HG02798 (cell line): ENCODE data around the gene MFGE8.
A peak's percentile ranks its signal among the peaks of the same experiment; 100 is the strongest.

ENCODE experiments used
- ATAC-seq: cut with Tn5 transposase; IDR thresholded peaks from one replicate; pipeline ENCODE4 v1.9.1; 2021; ENCODE audit warnings: mild to moderate bottlenecking; ENCODE audit not compliant: unreplicated experiment, poor library complexity

Gene MFGE8

DNA sequence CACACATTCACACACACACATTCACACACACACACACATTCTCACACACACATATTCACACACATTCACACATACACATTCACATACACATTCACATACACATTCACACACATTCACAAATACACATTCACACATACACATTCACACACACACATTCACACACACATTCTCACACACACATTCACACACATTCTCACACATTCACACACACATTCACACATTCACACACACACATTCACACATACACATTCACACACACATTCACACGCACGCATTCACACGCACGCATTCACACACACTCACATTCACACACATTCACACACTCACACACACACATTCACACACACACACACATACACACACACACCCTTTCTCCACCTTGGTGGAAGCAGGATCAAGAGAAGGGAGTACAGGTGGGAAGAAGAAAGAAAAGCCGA, 12.2 kb downstream of the MFGE8 start:
- no peak for ATAC-seq

DNA sequence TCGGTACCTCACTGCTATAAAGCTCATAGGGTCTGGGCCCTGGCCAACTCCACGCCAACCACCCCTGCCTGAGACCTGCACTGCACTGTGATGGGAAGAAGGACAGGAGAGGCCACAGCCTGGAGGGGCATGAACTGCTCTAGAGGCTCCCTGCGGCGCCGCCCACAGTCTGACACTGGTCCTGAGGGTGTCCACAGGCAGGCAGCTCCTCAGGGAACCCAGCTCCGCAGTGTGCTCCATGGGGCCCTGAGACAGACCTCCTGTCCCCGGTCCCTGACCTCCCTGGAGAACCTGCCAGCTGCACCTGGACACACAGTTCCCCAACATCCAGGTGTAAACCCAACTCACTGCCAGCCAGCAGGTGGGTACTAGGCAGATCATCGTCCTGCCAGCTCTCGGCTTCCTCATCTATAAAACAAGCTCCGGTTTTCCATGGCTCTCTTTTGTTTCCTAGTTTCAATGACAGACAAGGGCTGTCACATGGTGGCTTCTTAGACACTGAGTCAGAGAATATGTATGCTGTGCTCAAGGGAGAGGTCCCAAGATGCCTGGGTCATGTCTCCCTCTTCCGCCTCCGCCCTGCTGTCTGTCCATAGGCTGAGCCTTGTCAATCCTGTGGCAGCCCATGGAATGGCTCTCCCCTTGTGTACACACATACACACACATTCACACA, 12.7 kb downstream of the MFGE8 start:
- no peak for ATAC-seq

DNA sequence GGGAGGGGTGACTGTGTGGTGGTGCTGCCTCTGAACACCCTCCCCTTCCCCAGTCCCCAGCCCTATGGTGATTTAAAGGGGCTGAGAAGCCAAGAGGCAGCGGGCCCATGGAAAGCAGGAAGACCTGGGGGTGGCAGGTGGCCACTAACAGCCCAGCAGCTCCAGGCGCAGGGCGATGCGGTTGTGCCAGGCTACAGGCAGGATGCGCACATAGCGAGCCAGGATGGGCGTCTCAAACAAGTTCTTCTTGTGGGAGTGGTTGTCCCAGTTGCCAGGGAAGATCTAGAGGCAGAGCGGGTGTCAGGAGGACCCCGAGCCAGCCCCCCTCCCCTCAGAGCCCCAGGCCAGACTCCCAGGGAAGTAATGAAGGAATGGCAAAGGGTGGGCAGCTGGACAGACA, 13.9 kb downstream of the MFGE8 start:
- ATAC-seq: no peak

DNA sequence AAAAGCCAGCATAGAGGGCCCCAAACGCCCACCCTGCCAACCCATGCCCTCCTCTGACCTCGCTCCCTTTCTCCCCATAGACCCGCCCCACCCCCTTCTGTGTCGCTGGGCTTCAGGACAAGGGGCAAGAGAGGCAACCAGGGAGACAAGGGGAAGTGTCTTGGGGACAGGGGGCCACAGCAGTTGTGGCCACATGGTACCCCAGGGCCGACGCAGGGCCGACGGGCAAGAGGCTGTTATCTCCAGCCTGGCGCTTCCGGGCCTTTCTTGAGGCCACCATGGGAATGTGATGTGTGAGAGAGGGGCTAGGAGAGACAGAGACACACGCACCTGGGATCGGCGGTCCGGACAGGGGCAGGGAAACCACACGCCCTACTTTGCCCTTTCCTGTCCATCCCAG, 14.4 kb downstream of the MFGE8 start:
- ATAC-seq: no peak

DNA sequence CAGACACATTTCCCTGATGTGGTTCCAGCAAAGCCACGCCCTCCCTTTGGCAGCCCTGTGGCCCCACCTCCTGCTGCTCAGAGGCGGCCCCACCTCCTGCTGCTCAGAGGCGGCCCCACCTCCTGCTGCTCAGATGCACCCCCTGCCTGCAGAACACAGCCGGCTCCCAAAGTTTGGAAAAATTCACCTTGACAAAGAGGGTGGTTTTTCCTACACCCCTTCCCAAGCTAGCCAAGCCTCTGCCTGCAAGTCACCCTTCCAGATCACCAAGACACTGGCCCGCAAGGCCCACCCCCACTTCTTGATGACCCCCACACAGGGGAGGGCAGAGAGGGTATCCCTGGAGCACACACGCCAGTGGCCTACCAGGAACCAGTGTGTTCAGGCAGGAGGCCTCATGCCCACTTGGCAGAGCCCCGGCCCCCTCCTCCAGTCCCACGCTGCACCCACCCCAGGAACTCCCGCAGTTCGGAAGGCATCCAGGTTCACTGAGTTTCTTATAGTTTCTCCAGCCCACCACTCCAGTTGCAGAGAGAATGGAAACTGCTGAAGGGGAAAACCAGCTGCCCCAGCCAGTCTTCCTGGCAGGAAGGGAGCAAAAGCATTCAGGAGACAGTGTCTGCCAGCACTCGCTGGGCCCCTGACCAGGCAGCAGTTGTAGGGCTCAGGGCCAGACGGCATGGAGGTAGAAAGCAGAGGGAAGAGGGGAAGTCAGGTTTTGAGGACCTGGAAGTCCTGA, 15.6 kb downstream of the MFGE8 start:
- no peak for ATAC-seq

DNA sequence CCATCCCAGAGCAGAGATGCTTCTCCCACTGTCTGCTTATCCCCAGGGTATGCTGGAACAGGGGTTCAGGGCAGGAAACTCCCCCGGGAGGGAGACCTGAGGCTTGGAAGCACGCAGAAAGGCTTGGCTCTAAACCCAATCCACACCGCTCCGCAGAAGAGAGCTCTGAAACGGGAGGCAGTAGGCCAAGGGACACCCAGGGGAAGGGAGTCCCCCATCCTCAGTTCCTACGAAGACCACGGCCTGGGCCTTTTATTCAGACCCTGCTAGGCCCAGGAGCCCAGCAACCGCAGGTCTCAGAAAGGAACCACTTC, 16.1 kb downstream of the MFGE8 start:
- no peak for ATAC-seq

DNA sequence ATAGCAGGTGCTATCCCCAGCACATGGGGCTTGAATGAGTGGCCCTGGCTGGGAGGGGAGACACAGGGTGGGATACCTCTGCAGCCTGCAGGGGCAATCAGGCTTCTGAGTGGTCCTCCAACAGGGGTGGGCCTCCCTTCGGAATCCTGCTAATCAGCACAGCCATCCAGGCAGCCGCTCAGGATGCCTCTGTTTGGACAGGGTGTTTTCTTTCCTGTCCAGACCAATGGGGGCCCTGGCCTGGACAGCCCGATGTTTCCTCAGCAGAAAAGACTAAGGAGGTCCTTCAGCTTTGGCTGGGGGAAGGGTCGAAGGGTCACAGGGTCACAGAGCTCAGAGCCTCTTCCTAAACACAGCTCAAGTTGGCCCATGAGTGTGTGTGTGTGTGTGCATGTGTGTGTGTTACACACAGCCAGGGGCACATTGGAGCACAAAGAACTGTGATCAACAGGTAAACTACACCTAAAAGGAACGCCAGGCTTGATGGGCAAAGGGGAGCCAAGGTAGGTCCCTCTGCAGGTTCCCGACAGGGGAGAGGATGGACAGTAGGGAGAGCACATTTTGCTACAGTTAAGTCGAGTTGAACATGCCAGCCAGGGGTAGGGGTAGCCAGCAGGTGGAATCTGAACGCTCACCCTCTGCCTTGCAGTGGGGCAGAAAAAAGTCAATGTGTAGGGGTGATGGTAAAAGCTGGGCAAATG, 16.7 kb downstream of the MFGE8 start:
- no peak for ATAC-seq

DNA sequence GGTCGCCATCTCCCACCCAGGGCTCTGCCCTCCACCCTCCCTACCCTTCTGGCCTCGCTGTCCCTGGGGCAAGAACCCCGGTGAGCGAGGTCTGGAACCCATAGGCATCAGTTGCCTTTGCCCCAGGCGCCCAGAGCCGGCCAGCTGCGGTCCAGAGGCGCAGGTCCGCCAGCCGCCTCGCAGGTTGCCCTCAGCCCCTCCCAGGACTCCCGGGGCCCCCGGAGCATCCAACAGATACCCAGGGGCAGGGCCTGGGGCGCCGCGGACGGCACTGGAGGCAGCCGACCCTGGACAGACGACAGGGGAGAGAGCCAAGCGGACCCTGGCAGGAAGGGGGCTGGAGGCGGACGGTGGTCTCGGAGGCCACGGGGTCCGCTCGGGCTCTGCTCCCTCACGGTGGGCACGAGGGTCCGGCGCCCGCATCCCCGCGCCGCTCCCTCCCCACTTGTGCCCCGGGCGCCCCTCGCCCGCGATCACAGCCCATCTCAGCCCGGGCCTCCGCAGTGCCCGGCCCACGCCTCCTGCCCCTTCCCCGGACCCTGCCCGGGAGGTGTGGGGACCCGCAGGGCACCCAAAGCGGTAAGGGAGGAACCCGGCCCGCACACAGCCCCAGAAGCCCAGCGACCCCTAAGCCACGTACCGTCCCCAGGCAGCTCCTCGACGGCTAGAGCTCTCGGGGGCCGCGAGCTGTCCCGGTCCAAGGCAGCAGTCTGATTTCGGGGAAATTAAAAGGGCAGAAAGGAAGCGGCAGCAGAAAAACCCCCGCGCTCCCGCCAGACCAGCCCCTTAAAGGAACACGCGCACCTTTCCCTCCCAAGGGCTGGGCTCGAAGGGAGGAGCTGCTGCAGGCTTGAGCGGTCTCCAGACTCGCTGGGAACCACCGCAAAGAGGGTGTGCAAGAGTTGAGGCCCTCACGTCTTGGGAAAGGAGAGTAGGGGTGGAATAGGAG, 18.1 kb downstream of the MFGE8 start, which contains the start of gene HAPLN3:
Gene HAPLN3, minus strand, starts transcription at position 726 of the 949 bp plus-strand sequence. CDS start 8,246 bp downstream, outside the sequence.
- ATAC-seq: peak; percentile 56

DNA sequence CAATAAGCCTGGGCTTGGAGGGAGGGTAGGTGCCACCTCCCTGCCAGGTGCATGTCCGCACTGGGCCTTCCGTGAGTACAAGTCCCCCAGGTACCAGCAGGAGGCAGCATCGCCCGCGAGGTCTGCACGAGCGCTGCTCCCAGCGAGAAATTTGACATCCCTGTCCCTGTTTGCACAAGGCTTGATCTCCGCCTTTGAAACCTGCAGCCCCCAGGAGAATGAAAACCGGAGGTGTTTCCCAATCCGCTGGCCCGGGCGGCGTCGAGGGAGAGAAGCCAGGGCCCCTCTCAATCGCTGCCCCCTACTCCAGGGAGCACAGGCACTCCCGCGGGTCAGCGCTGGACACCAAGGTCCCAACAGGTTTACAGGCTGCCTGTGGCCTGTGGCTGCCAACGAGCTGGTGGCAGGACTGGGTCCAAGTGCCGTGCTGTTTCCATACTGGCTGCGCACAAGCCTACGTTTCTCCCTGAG, 18.8 kb downstream of the MFGE8 start:
- ATAC-seq: peak; percentile 48

DNA sequence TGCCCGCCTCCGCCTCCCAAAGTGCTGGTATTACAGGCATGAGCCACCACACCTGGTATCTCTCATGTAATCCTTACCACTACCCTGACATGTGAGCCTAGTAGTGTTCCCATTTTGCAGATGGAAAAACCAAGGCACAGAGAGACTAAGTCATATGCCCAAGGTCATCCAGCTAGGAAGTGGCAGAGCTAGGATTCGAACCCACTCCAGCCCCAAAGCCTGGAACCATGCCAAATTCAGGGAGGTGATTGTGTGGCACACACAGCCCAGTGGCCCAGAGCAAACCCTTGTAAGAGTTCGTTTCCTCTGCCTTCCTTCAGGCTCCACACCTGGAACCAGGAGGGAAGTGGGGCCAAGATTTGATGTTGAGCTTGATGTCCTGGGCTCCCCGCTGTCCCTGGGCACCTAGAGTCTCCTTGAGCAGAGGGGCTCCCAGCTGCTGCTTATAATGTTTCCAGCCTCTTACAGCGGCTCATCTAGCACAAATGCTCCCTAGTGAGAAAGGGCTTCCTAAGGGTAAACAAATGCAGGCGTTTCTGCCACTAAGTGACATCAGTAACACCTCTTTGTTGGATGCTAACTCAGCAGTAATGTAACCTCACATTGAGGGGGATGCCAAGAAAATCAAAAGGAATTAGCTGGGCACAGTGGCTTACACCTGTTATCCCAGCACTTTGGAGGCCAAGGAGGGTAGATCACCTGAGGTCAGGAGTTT, 21.5 kb downstream of the MFGE8 start:
- ATAC-seq: no peak

DNA sequence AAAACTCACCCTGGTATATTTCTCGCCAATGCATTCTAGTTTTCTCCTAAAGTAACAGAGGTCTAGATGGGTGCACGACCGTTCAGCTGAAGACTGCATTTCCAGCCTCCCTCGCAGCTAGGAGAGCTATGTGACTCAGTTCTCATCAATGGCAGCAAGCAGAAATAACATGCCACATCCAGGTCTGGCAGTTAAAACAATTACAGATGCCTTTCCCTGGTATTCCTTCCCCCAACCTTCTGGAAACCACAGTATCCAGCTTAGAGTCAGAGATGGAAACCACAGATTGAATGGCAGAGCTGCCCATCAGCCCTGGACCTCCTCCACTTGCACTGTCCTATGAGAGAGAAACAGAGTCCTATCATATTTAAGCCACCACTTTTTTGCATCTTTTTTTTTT, 22.7 kb downstream of the MFGE8 start:
- no peak for ATAC-seq

DNA sequence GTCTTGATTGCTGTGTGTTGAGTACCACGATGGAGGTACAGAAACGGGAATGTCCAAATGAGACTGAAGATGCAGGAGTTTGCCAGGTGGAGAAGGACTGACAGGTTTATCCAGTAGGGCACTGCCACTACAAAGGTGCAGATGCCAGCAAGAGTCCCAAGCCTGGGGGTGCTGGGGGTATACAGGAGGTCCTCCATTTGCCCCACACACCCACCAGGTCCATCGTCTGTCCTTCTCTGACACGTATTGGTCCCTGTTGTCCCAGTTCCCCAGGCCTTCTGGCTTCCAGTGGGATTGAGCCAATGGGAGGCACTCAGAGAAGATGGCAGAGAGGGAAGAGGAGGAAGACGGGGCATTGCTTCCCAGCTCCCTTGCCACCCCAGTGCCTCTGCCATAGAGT, 24.5 kb downstream of the MFGE8 start:
- ATAC-seq: no peak

DNA sequence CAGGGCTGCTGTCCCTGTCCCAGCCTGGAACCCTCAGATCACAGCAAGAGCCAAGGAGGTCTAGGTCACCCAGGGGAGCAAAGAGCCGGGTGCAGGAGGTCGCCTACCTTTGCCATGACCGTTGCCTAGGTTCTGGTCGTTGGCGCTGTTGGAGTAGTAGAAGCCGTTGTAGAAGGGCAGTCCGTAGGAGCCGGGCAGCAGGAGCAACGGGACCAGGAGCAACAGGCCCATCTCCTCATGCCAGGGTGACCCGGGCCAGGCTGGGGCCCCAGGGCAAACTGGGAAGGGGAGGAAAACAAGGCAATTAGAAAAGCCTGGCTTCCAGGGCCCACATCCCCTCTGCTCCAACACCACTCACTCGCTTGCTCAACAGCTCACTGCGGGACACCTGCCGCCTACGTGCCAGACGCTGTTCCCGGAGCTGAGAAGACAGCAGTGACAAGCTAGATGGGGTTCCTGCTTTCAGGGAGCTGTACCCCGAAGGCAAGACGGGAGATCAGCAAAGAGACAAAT, 26.1 kb downstream of the MFGE8 start:
- no peak for ATAC-seq

DNA sequence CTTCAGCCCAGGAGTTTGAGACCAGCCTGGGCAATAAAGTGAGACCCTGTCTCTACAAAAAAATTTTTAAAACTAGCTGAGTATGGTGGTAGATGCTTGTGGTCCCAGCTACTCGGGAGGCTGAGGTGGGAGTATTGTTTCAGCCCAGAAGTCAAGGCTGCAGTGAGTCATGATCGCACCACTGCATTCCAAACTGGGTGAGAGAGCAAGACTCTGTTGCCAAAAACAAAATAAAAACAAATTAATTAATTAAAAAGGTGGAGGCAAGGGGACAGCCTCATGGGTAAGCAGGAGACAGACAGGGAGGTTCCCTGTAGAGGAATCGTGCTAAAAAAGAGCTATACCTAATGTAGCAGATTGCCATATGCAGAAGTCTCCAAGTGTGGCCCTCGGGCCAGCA, 30.4 kb downstream of the MFGE8 start:
- no peak for ATAC-seq

DNA sequence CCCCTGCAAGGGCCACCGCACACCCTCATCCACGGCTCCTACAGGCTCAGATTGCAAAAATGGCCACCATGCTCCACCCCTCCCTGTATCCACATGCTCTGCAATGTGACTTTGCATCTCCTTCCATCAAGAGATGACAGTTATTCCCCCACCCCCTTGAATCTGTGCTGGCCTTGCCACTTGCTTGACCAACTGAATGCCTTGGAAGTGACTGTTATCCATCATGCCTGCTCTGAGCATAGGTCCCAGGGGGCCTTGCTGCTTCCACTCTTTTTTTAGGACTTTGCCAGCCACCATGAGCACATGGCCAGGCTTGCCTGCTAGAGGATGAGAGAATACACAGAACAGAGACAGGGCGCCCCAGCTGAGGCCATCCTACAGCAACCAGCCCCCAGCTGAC, 31.4 kb downstream of the MFGE8 start:
- ATAC-seq: no peak

DNA sequence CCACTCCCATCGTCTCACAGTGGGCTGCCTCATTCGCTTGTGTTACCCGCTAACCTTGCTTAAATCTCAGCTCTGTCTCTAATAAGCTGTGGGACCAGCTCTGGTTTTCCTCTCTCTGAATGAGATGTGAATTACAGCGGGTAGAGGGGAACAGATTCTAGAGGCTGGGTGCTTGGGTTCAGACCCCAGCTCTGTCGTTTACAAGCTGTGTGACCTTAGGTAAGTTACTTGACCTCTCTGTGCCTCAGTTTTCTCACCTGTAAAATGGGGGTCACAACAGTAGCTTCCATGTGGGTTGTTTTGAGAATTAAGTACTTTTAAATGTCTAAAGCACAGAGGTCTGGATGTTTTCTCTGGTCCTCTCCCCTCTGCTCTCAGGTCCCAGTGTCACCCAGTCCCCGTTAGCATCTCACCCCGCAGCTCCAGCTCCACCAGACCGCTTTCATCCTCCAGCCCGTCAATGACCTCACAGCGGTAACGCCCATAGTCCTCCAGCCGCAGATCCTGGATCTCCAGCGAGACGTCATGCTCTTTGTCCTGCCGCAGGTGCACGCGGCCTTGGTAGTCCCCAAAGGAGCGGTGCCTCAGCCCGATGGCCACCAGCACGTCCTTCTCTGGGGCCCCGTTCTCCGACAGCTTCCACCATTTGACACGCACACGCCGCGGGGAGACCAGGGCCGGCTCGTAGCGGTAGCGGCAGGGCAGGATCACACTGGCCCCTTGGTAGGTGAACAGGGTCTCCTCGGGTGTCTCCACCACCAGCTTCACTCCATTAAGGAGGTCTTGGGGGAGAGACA, 32.0 kb downstream of the MFGE8 start:
- no peak for ATAC-seq

DNA sequence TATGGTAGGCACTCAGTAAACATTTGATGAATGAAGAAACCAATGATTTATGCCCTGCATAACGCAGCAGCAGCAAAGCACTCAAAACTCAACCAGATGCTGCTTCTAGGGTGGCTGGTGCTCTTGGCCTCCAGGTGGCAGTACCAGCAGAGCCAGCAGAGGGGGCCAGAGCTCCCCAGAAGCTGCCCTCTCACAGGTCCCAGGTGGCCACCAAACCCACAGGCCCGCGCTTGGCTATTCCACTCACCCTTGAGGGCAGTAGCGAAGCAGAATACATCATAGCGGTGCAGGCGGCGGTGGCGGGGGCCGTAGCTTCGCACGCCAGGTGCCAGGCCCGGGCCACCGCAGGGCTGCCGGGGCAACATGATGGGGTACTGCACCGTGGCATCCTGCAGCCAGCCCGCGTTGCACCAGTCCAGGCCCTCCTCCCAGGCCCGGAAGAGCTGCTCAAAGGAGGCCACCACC, 34.4 kb downstream of the MFGE8 start:
- peak; percentile 67 for ATAC-seq

DNA sequence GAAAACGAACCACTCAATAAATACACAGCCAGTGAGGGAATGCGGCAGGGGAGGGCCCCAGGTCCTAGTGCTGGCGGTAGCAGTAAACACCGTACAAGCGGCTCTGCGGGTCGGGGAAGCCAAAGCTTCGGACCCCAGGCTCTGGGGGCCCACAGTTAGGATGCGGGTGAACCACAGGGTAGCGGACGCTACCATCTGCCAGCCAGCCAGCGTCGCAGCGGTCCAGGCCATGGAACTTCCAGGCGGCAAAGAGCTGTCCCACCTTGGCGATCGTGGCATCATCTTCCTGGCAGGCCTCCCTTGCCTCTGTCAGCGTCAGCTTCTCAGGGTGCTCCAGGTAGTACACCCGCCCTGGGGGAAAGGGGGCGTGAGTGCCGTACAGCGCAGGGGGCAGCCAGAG, 35.3 kb downstream of the MFGE8 start:
- no peak for ATAC-seq

DNA sequence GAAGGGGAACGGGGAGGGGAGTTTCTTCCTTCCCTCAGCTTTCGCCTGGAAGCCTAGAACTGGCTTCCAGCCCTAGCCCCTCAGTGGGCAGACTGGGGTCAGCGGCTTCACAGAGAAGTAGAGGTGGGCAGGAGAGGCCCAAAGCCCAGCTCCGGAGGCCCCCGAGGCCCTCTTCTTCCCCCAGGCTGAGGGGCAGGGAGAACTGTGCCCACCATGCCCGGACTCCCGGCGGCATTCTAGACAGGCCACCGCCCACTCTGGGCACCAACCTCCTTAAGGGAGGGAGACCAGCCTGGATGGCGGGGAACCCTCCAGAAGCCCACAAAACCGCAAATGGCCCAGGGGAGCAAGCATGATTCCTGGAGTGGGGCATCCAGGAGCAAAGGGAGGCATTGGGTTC, 35.8 kb downstream of the MFGE8 start:
- no peak for ATAC-seq
